H9 (cell line): ENCODE data around the gene RRP36. TPM values are rescaled to one million over a fixed set of nuclear protein-coding genes. Genes with fewer than 3 reads are reported as not detected.

Experiments
- DNase-seq: peaks from one replicate; pipeline ENCODE4 v3.0.0-alpha.2; 2017
- H2AFZ ChIP-seq: one replicate; pipeline ENCODE4 v1.6.1; 2013; ENCODE audit warnings: mild to moderate bottlenecking, low read length, control low read depth, moderate library complexity
- H2AK5ac ChIP-seq: 2 replicates; pipeline ENCODE4 v1.6.1; 2013; ENCODE audit warnings: low read length, control low read depth, mixed read lengths; ENCODE audit not compliant: insufficient read length
- H2BK120ac ChIP-seq: one replicate; pipeline ENCODE4 v1.6.1; 2013; ENCODE audit warnings: low read depth, mild to moderate bottlenecking, low read length, control low read depth, inconsistent platforms; ENCODE audit not compliant: poor library complexity, severe bottlenecking
- H2BK12ac ChIP-seq: 2 replicates; pipeline ENCODE4 v1.6.1; 2013; ENCODE audit warnings: low read length, control low read depth, mixed read lengths, low read depth; ENCODE audit not compliant: insufficient read length
- H2BK15ac ChIP-seq: 2 replicates; pipeline ENCODE4 v1.6.1; 2013; ENCODE audit warnings: low read depth, low read length, control low read depth
- H2BK20ac ChIP-seq: one replicate; pipeline ENCODE4 v1.6.1; 2013; ENCODE audit warnings: low read depth, mild to moderate bottlenecking, low read length, control low read depth, inconsistent platforms; ENCODE audit not compliant: poor library complexity, severe bottlenecking
- H2BK5ac ChIP-seq: 2 replicates; pipeline ENCODE4 v1.6.1; 2013; ENCODE audit warnings: low read length, control low read depth, mixed read lengths; ENCODE audit not compliant: insufficient read length
- H3K14ac ChIP-seq: 2 replicates; pipeline ENCODE4 v1.6.1; 2013; ENCODE audit warnings: low read length, control low read depth; ENCODE audit not compliant: insufficient read depth
- H3K18ac ChIP-seq: 2 replicates; pipeline ENCODE4 v1.6.1; 2013; ENCODE audit warnings: low read depth, mild to moderate bottlenecking, mixed read lengths, low read length, control low read depth; ENCODE audit not compliant: insufficient read length
- H3K23ac ChIP-seq: 2 replicates; pipeline ENCODE4 v1.6.1; 2013; ENCODE audit warnings: low read length, control low read depth, mixed read lengths, low read depth; ENCODE audit not compliant: insufficient read length
- H3K23me2 ChIP-seq: 2 replicates; pipeline ENCODE4 v1.6.1; 2013; ENCODE audit warnings: low read depth, mild to moderate bottlenecking, mixed read lengths, low read length, control low read depth; ENCODE audit not compliant: insufficient read length, poor library complexity, severe bottlenecking
- H3K27ac ChIP-seq: 2 replicates; pipeline ENCODE4 v1.5.1; 2013; ENCODE audit warnings: low read length, control low read depth, mixed read lengths, low read depth; ENCODE audit not compliant: insufficient read length
- H3K27me3 ChIP-seq: 2 replicates; pipeline ENCODE4 v1.6.1; 2013; ENCODE audit warnings: low read length, control low read depth, inconsistent platforms; ENCODE audit not compliant: insufficient read depth
- H3K4ac ChIP-seq: 2 replicates; pipeline ENCODE4 v1.6.1; 2013; ENCODE audit warnings: low read depth, mild to moderate bottlenecking, control low read depth, inconsistent platforms, low read length, moderate library complexity
- H3K4me1 ChIP-seq: 2 replicates; pipeline ENCODE4 v1.6.1; 2013; ENCODE audit warnings: low read length, control low read depth, inconsistent platforms; ENCODE audit not compliant: insufficient read depth
- H3K4me2 ChIP-seq: 2 replicates; pipeline ENCODE4 v1.6.1; 2013; ENCODE audit warnings: low read length, control low read depth, mixed read lengths; ENCODE audit not compliant: insufficient read length, insufficient read depth
- H3K56ac ChIP-seq: 2 replicates; pipeline ENCODE4 v1.6.1; 2013; ENCODE audit warnings: low read depth, mild to moderate bottlenecking, mixed read lengths, low read length, control low read depth; ENCODE audit not compliant: insufficient read length
- H3K79me1 ChIP-seq: 2 replicates; pipeline ENCODE4 v1.6.1; 2013; ENCODE audit warnings: low read depth, mild to moderate bottlenecking, moderate library complexity, low read length, control low read depth, inconsistent platforms; ENCODE audit not compliant: insufficient read depth, poor library complexity, severe bottlenecking
- H3K79me2 ChIP-seq: 2 replicates; pipeline ENCODE4 v1.6.1; 2013; ENCODE audit warnings: low read length, control low read depth, inconsistent platforms; ENCODE audit not compliant: insufficient read depth
- H3K9ac ChIP-seq: 2 replicates; pipeline ENCODE4 v1.6.1; 2013; ENCODE audit warnings: low read length, control low read depth, mixed read lengths; ENCODE audit not compliant: insufficient read length; ENCODE audit errors: extremely low read depth
- H3K9me3 ChIP-seq: one replicate; pipeline ENCODE4 v1.6.1; 2013; ENCODE audit warnings: low read depth, low read length, inconsistent platforms; ENCODE audit not compliant: control insufficient read depth
- H3T11ph ChIP-seq: one replicate; pipeline ENCODE4 v1.6.1; 2013; ENCODE audit warnings: mild to moderate bottlenecking, low read length, control low read depth, inconsistent platforms
- H4K20me1 ChIP-seq: one replicate; pipeline ENCODE4 v1.6.1; 2013; ENCODE audit not compliant: control insufficient read depth, insufficient read length, insufficient read depth
- H4K5ac ChIP-seq: 2 replicates; pipeline ENCODE4 v1.6.1; 2013; ENCODE audit warnings: low read depth, mild to moderate bottlenecking, mixed read lengths, low read length, control low read depth; ENCODE audit not compliant: insufficient read length
- H4K8ac ChIP-seq: replicated peaks from 2 replicates; pipeline ENCODE4 v1.6.1; 2013; ENCODE audit warnings: low read length, control low read depth, mixed read lengths, low read depth; ENCODE audit not compliant: insufficient read length
- H4K91ac ChIP-seq: 2 replicates; pipeline ENCODE4 v1.6.1; 2013; ENCODE audit warnings: low read depth, mild to moderate bottlenecking, moderate library complexity, mixed read lengths, low read length, control low read depth; ENCODE audit not compliant: insufficient read length
- H3K27ac Mint-ChIP-seq, 3 experiments: 2 replicates in 2 of 3; 3 replicates in 1 of 3; pipeline ENCODE4 v1.8.0; 2020 to 2021; ENCODE audit warnings: mixed read lengths in 3 of 3, mild to moderate bottlenecking in 1 of 3, moderate library complexity in 1 of 3
- H3K27me3 Mint-ChIP-seq: 2 replicates; pipeline ENCODE4 v1.8.0; 2021; ENCODE audit warnings: low read depth, mild to moderate bottlenecking, moderate library complexity, mixed read lengths
- H3K36me3 Mint-ChIP-seq, 3 experiments: 2 replicates in 2 of 3; 3 replicates in 1 of 3; pipeline ENCODE4 v1.8.0; 2020 to 2021; ENCODE audit warnings: low read depth in 3 of 3, mixed read lengths in 3 of 3; ENCODE audit not compliant: insufficient read depth in 1 of 3
- H3K4me1 Mint-ChIP-seq, 2 experiments: 2 replicates each; pipeline ENCODE4 v1.8.0; 2020; ENCODE audit warnings: mixed read lengths in 2 of 2
- H3K4me3 Mint-ChIP-seq, 2 experiments: 2 replicates in 1 of 2; 3 replicates in 1 of 2; pipeline ENCODE4 v1.8.0; 2020 to 2021; ENCODE audit warnings: mild to moderate bottlenecking in 2 of 2, mixed read lengths in 2 of 2, moderate library complexity in 1 of 2
- H3K9me3 Mint-ChIP-seq, 2 experiments: 2 replicates in 1 of 2; 3 replicates in 1 of 2; pipeline ENCODE4 v1.8.0; 2020; ENCODE audit warnings: mild to moderate bottlenecking in 2 of 2, mixed read lengths in 2 of 2, moderate library complexity in 1 of 2
- CTCF ChIP-seq: fragments of 200-600 bp; sonication (generic); conservative IDR thresholded peaks from 3 replicates; pipeline ENCODE4 v1.8.0; 2021; ENCODE audit warnings: antibody characterized with exemption, mild to moderate bottlenecking
- WGBS: extraction: QIAGEN DNeasy Blood & Tissue Kit; methylation state at CpG from one replicate; pipeline ENCODE4 v1.1.7; 2013; ENCODE audit warnings: missing lambda C conversion rate, low lambda C conversion rate, mixed read lengths; ENCODE audit not compliant: insufficient read length; ENCODE audit errors: extremely low coverage; 5-methylcytosine and 5-hydroxymethylcytosine counted together
- total RNA-seq: library from RNA; stranded (reverse); gene quantifications from 2 replicates; pipeline ENCODE4 v1.2.1, GENCODE V29; 2021

RRP36 gene
- total RNA-seq, 1 experiment from 2014 or later = 117 TPM

GRCh38 chr6:43035495-43036194, 14.2 kb downstream of the RRP36 start:
- no peak overlapping the region for H3K56ac ChIP-seq
- no peak overlapping the region for H4K8ac ChIP-seq
- H3K79me1 ChIP-seq = no peaks in the 10 kb centered on the region
- WGBS = no CpG with 5 or more reads among the region's 4 CpGs
- no peaks in the 10 kb centered on the region for H3K79me2 ChIP-seq
- no peak overlapping the region for H2AFZ ChIP-seq
- no peak overlapping the region for H3T11ph ChIP-seq
- no peak overlapping the region for H2BK15ac ChIP-seq
- H2BK12ac ChIP-seq = no peak overlapping the region
- no peak overlapping the region for H3K18ac ChIP-seq
- H3K27me3 ChIP-seq = no peaks in the 10 kb centered on the region
- no peak overlapping the region for H4K5ac ChIP-seq
- H3K27ac ChIP-seq = no peak overlapping the region
- Mint-ChIP-seq H3K4me3 (no peak overlapping the region), H3K27ac (peak overlapping the region in 1 of 3 experiments; percentile 37; a peak in 4 of 7 replicates), H3K9me3 (no peaks in the 10 kb centered on the region), H3K4me1 (no peaks in the 10 kb centered on the region), H3K36me3 (peaks cover 32 to 88% (median 71%) of the 10 kb centered on the region in 3 experiments; a peak in 6 of 7 replicates), H3K27me3 (no peaks in the 10 kb centered on the region; the same call in none of the 2 replicates)
- H4K20me1 ChIP-seq = no peaks in the 10 kb centered on the region
- no peaks in the 10 kb centered on the region for H3K4me1 ChIP-seq
- no peak overlapping the region for H2AK5ac ChIP-seq
- no peaks in the 10 kb centered on the region for H3K23me2 ChIP-seq
- no peak for TF ChIP-seq CTCF
- no peak overlapping the region for H3K9ac ChIP-seq
- no peak overlapping the region for H3K4me2 ChIP-seq
- no peak overlapping the region for H3K23ac ChIP-seq
- no peak overlapping the region for H3K4ac ChIP-seq
- H3K9me3 ChIP-seq = no peaks in the 10 kb centered on the region
- peak; percentile 23 for DNase-seq
- H2BK120ac ChIP-seq = no peak overlapping the region
- H3K14ac ChIP-seq = no peak overlapping the region
- H2BK5ac ChIP-seq = no peak overlapping the region
- H4K91ac ChIP-seq = no peak overlapping the region
- H2BK20ac ChIP-seq = no peak overlapping the region
